ENCODE results near the gene CCT3. TPM values are rescaled to one million over a fixed set of nuclear protein-coding genes. Genes with fewer than 3 reads are reported as not detected.
A peak's percentile ranks its signal among the peaks of the same experiment; 100 is the strongest.

Gene CCT3
- total and polyA plus RNA-seq, 2 donors = 114 to 296 TPM

GRCh38 chr1:156316909-156317308 is 21.2 kb downstream of the CCT3 start:
- Histone ChIP-seq H3K27me3 (ENCODE audit: control insufficient read depth in 2 of 2, insufficient read depth in 1 of 2, low read length in 1 of 2) (no peaks in the 10 kb centered on the region), H3K27ac (ENCODE audit: low read depth in 1 of 2, low read length in 1 of 2) (no peak overlapping the region), H3K9me3 (ENCODE audit: control insufficient read depth in 2 of 2, insufficient read depth in 1 of 2, low read length in 1 of 2) (peaks cover 0 to 3% of the 10 kb centered on the region in 2 donors), H3K4me3 (ENCODE audit: low read length in 2 of 2) (no peak overlapping the region), H3K36me3 (ENCODE audit: control insufficient read depth in 2 of 2, insufficient read depth in 2 of 2, low read length in 1 of 2) (peaks cover 76 to 88% of the 10 kb centered on the region in 2 donors), H3K4me1 (ENCODE audit: control insufficient read depth in 2 of 2, insufficient read depth in 2 of 2, low read length in 2 of 2) (no peaks in the 10 kb centered on the region)
- 98% methylated on average over 7 of the region's 7 CpGs for WGBS
- DNase-seq (ENCODE audit: low read depth in 6 of 9, low spot score in 9 of 9) = no peak

GRCh38 chr1:156310962-156311361 is 27.1 kb downstream of the CCT3 start:
- Histone ChIP-seq H3K4me3 (ENCODE audit: low read length in 2 of 2) (no peak overlapping the region), H3K27ac (ENCODE audit: low read depth in 1 of 2, low read length in 1 of 2) (no peak overlapping the region), H3K4me1 (ENCODE audit: control insufficient read depth in 2 of 2, insufficient read depth in 2 of 2, low read length in 2 of 2) (no peaks in the 10 kb centered on the region), H3K36me3 (ENCODE audit: control insufficient read depth in 2 of 2, insufficient read depth in 2 of 2, low read length in 1 of 2) (peaks cover 61 to 80% of the 10 kb centered on the region in 2 donors), H3K9me3 (ENCODE audit: control insufficient read depth in 2 of 2, insufficient read depth in 1 of 2, low read length in 1 of 2) (peaks cover 0 to 3% of the 10 kb centered on the region in 2 donors), H3K27me3 (ENCODE audit: control insufficient read depth in 2 of 2, insufficient read depth in 1 of 2, low read length in 1 of 2) (no peaks in the 10 kb centered on the region)
- no peak for DNase-seq (ENCODE audit: low read depth in 6 of 9, low spot score in 9 of 9)
- WGBS = 97% methylated on average over 6 of the region's 6 CpGs

- no peak overlapping the region for H3K4me3 ChIP-seq (ENCODE audit: low read length in 2 of 2)
- H3K27me3 ChIP-seq (ENCODE audit: control insufficient read depth in 2 of 2, insufficient read depth in 1 of 2, low read length in 1 of 2) = no peaks in the 10 kb centered on the region
- no peak overlapping the region for H3K27ac ChIP-seq (ENCODE audit: low read depth in 1 of 2, low read length in 1 of 2)
- no peaks in the 10 kb centered on the region for H3K4me1 ChIP-seq (ENCODE audit: control insufficient read depth in 2 of 2, insufficient read depth in 2 of 2, low read length in 2 of 2)
- DNase-seq (ENCODE audit: low read depth in 6 of 9, low spot score in 9 of 9) = no peak
- peaks cover 0 to 3% of the 10 kb centered on the region in 2 donors for H3K9me3 ChIP-seq (ENCODE audit: control insufficient read depth in 2 of 2, insufficient read depth in 1 of 2, low read length in 1 of 2)
- H3K36me3 ChIP-seq (ENCODE audit: control insufficient read depth in 2 of 2, insufficient read depth in 2 of 2, low read length in 1 of 2) = peaks cover 57 to 65% of the 10 kb centered on the region in 2 donors
Observed at GRCh38 chr1:156308078-156308477, 30.0 kb downstream of the CCT3 start.

GRCh38 chr1:156305215-156305614 is 32.9 kb downstream of the CCT3 start:
- Histone ChIP-seq H3K36me3 (ENCODE audit: control insufficient read depth in 2 of 2, insufficient read depth in 2 of 2, low read length in 1 of 2) (peaks cover 36 to 37% of the 10 kb centered on the region in 2 donors), H3K27me3 (ENCODE audit: control insufficient read depth in 2 of 2, insufficient read depth in 1 of 2, low read length in 1 of 2) (no peaks in the 10 kb centered on the region), H3K27ac (ENCODE audit: low read depth in 1 of 2, low read length in 1 of 2) (no peak overlapping the region), H3K4me1 (ENCODE audit: control insufficient read depth in 2 of 2, insufficient read depth in 2 of 2, low read length in 2 of 2) (no peaks in the 10 kb centered on the region), H3K9me3 (ENCODE audit: control insufficient read depth in 2 of 2, insufficient read depth in 1 of 2, low read length in 1 of 2) (no peaks in the 10 kb centered on the region), H3K4me3 (ENCODE audit: low read length in 2 of 2) (no peak overlapping the region)
- WGBS = 93% methylated on average over 2 of the region's 2 CpGs
- DNase-seq (ENCODE audit: low read depth in 6 of 9, low spot score in 9 of 9) = no peak

DNA sequence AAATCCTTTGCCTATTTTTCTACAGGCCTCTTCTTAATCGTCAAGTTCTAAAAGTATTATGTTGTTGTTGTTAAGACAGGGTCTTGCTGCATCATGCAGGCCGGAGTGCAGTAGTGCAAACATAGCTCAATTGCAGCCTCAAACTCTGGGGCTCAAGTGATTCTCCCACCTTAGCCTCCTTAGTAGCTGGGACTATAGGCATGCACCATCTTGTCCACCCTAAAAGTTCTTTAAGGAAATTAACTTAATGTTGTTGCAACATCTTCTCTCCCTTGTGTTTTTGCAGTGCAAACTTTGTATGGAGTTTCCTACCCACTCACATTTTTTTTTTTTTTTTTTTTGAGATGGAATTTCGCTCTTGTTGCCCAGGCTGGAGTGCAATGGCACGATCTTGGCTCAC is 34.9 kb downstream of the CCT3 start:
- WGBS = 94% methylated on average over 4 of the region's 4 CpGs
- Histone ChIP-seq H3K27me3 (ENCODE audit: control insufficient read depth in 2 of 2, insufficient read depth in 1 of 2, low read length in 1 of 2) (no peaks in the 10 kb centered on the region), H3K9me3 (ENCODE audit: control insufficient read depth in 2 of 2, insufficient read depth in 1 of 2, low read length in 1 of 2) (no peaks in the 10 kb centered on the region), H3K4me1 (ENCODE audit: control insufficient read depth in 2 of 2, insufficient read depth in 2 of 2, low read length in 2 of 2) (no peaks in the 10 kb centered on the region), H3K36me3 (ENCODE audit: control insufficient read depth in 2 of 2, insufficient read depth in 2 of 2, low read length in 1 of 2) (peaks cover 18% of the 10 kb centered on the region in 2 donors), H3K4me3 (ENCODE audit: low read length in 2 of 2) (no peak overlapping the region), H3K27ac (ENCODE audit: low read depth in 1 of 2, low read length in 1 of 2) (no peak overlapping the region)
- DNase-seq (ENCODE audit: low read depth in 6 of 9, low spot score in 9 of 9) = no peak

- WGBS = 98% methylated on average over 19 of the region's 19 CpGs
- Histone ChIP-seq H3K9me3 (ENCODE audit: control insufficient read depth in 2 of 2, insufficient read depth in 1 of 2, low read length in 1 of 2) (no peaks in the 10 kb centered on the region), H3K4me3 (ENCODE audit: low read length in 2 of 2) (no peak within 1 kb of the TSS), H3K36me3 (ENCODE audit: control insufficient read depth in 2 of 2, insufficient read depth in 2 of 2, low read length in 1 of 2) (peaks cover 0 to 2% of the 10 kb centered on the region in 2 donors), H3K27me3 (ENCODE audit: control insufficient read depth in 2 of 2, insufficient read depth in 1 of 2, low read length in 1 of 2) (no peaks in the 10 kb centered on the region), H3K27ac (ENCODE audit: low read depth in 1 of 2, low read length in 1 of 2) (no peak within 1 kb of the TSS), H3K4me1 (ENCODE audit: control insufficient read depth in 2 of 2, insufficient read depth in 2 of 2, low read length in 2 of 2) (peaks cover 9 to 12% of the 10 kb centered on the region in 2 donors)
- no peak for DNase-seq (ENCODE audit: low read depth in 6 of 9, low spot score in 9 of 9)
Observed at GRCh38 chr1:156298852-156299357, 39.2 kb downstream of the CCT3 start, which contains the start of gene VHLL. VHLL (minus strand) TSS chr1:156299307; CDS start chr1:156299189, 118 bp downstream.

GRCh38 chr1:156295391-156295947 is 42.6 kb downstream of the CCT3 start, which contains the start of gene GLMP:
GLMP (minus strand) TSS chr1:156295679; CDS start chr1:156295645, 34 bp downstream.
- Histone ChIP-seq H3K9me3 (ENCODE audit: control insufficient read depth in 2 of 2, insufficient read depth in 1 of 2, low read length in 1 of 2) (no peaks in the 10 kb centered on the region), H3K4me3 (ENCODE audit: low read length in 2 of 2) (peak within 1 kb of the TSS; percentile 67 to 82), H3K4me1 (ENCODE audit: control insufficient read depth in 2 of 2, insufficient read depth in 2 of 2, low read length in 2 of 2) (peaks cover 11 to 12% of the 10 kb centered on the region in 2 donors), H3K27me3 (ENCODE audit: control insufficient read depth in 2 of 2, insufficient read depth in 1 of 2, low read length in 1 of 2) (no peaks in the 10 kb centered on the region), H3K27ac (ENCODE audit: low read depth in 1 of 2, low read length in 1 of 2) (peak within 1 kb of the TSS in 1 of 2 donors; percentile 25), H3K36me3 (ENCODE audit: control insufficient read depth in 2 of 2, insufficient read depth in 2 of 2, low read length in 1 of 2) (peaks cover 19 to 20% of the 10 kb centered on the region in 2 donors)
- WGBS = 2% methylated on average over 17 of the region's 17 CpGs
- peak in 8 of 9 donors; percentile 44 to 79 (median 56) for DNase-seq (ENCODE audit: low read depth in 6 of 9, low spot score in 9 of 9)

DNA sequence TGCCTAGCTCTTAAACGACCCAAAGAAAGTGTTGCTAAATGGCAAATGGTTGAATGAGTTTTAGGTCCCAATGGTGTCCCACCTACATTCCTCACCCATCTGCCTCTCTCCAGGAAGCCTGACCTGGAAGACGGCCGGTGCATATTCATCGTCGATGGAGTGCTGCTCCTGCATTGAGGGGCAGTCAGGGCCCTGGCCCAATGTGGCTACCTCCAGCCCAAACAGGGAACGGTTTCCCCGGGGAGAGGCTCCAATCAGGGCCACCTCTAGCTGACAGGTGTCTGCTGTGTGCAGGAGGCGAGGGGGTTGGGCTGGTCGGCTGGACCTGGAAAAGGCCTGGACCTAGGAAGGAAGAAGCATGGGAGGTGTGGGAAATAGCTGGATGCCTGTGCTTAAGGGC is 44.2 kb downstream of the CCT3 start:
- Histone ChIP-seq H3K27me3 (ENCODE audit: control insufficient read depth in 2 of 2, insufficient read depth in 1 of 2, low read length in 1 of 2) (no peaks in the 10 kb centered on the region), H3K4me1 (ENCODE audit: control insufficient read depth in 2 of 2, insufficient read depth in 2 of 2, low read length in 2 of 2) (peaks cover 11 to 12% of the 10 kb centered on the region in 2 donors), H3K9me3 (ENCODE audit: control insufficient read depth in 2 of 2, insufficient read depth in 1 of 2, low read length in 1 of 2) (no peaks in the 10 kb centered on the region), H3K4me3 (ENCODE audit: low read length in 2 of 2) (no peak overlapping the region), H3K36me3 (ENCODE audit: control insufficient read depth in 2 of 2, insufficient read depth in 2 of 2, low read length in 1 of 2) (peaks cover 19 to 25% of the 10 kb centered on the region in 2 donors), H3K27ac (ENCODE audit: low read depth in 1 of 2, low read length in 1 of 2) (no peak overlapping the region)
- 98% methylated on average over 9 of the region's 9 CpGs for WGBS
- no peak for DNase-seq (ENCODE audit: low read depth in 6 of 9, low spot score in 9 of 9)

DNA sequence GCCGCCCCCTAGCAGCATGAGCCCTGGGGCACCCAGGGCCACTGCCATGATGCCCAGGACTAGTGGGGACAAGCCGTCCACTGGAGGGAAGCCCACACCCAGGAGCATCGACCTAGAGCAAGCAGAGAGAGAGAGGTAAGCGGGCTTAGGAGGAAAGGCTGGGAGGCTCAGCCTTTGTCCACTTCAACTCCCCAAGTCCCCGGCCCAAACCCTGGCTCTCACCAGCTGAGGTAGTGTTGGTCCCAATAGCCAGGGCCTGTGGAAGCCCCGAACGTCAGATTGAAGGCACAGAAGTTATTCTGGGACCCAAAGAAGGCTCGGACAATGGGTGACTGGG is 45.0 kb downstream of the CCT3 start:
- peaks cover 11 to 12% of the 10 kb centered on the region in 2 donors for H3K4me1 ChIP-seq (ENCODE audit: control insufficient read depth in 2 of 2, insufficient read depth in 2 of 2, low read length in 2 of 2)
- DNase-seq (ENCODE audit: low read depth in 6 of 9, low spot score in 9 of 9) = no peak
- H3K27ac ChIP-seq (ENCODE audit: low read depth in 1 of 2, low read length in 1 of 2) = no peak overlapping the region
- H3K4me3 ChIP-seq (ENCODE audit: low read length in 2 of 2) = no peak overlapping the region
- H3K27me3 ChIP-seq (ENCODE audit: control insufficient read depth in 2 of 2, insufficient read depth in 1 of 2, low read length in 1 of 2) = no peaks in the 10 kb centered on the region
- H3K36me3 ChIP-seq (ENCODE audit: control insufficient read depth in 2 of 2, insufficient read depth in 2 of 2, low read length in 1 of 2) = peaks cover 19 to 25% of the 10 kb centered on the region in 2 donors
- no peaks in the 10 kb centered on the region for H3K9me3 ChIP-seq (ENCODE audit: control insufficient read depth in 2 of 2, insufficient read depth in 1 of 2, low read length in 1 of 2)
- 96% methylated on average over 8 of the region's 8 CpGs for WGBS

Data from thymus (tissue), 11 donors.